SK-N-SH treated with all-trans-retinoic acid at 6 μM for 48 hours (cell line): Measurements from ENCODE around the gene SLC2A1.

ENCODE experiments used
- ARNTL ChIP-seq: fragments of 450-650 bp; formaldehyde crosslinking; IDR thresholded peaks from 2 replicates; pipeline ENCODE4 v1.5.0; 2020; ENCODE audit warnings: low read depth, mild to moderate bottlenecking, moderate library complexity, borderline replicate concordance
- BACH2 ChIP-seq: fragments of 250-450 bp; sonication (Bioruptor Pico); IDR thresholded peaks from 2 replicates; pipeline ENCODE4 v1.9.0; 2021; ENCODE audit warnings: mild to moderate bottlenecking, borderline replicate concordance
- CSDC2 ChIP-seq: fragments of 250-450 bp; sonication (Bioruptor Pico); IDR thresholded peaks from 2 replicates; pipeline ENCODE4 v1.5.0; 2020; ENCODE audit warnings: mild to moderate bottlenecking, moderate library complexity
- TOX ChIP-seq: fragments of 250-450 bp; sonication (Bioruptor Pico); IDR thresholded peaks from 2 replicates; pipeline ENCODE4 v1.8.0; 2021; ENCODE audit warnings: mild to moderate bottlenecking, moderate library complexity, borderline replicate concordance
- ZFP3 ChIP-seq: fragments of 250-450 bp; sonication (Bioruptor Pico); IDR thresholded peaks from 2 replicates; pipeline ENCODE4 v1.5.0; 2020; ENCODE audit warnings: mild to moderate bottlenecking, moderate library complexity
- ZFP30 ChIP-seq: fragments of 450-650 bp; formaldehyde crosslinking; IDR thresholded peaks from 2 replicates; pipeline ENCODE4 v1.5.0; 2022; ENCODE audit warnings: mild to moderate bottlenecking, moderate library complexity
- TF ChIP-seq, protein P1 (sequence below): fragments of 250-450 bp; sonication (Bioruptor Pico); IDR thresholded peaks from 2 replicates; pipeline ENCODE4 v1.5.1; 2020; ENCODE audit warnings: low read depth, mild to moderate bottlenecking, moderate library complexity
- TF ChIP-seq, protein P2 (sequence below): fragments of 250-450 bp; sonication (Bioruptor Pico); IDR thresholded peaks from 2 replicates; pipeline ENCODE4 v1.8.0; 2020; ENCODE audit warnings: mild to moderate bottlenecking, moderate library complexity, borderline replicate concordance

DNA sequence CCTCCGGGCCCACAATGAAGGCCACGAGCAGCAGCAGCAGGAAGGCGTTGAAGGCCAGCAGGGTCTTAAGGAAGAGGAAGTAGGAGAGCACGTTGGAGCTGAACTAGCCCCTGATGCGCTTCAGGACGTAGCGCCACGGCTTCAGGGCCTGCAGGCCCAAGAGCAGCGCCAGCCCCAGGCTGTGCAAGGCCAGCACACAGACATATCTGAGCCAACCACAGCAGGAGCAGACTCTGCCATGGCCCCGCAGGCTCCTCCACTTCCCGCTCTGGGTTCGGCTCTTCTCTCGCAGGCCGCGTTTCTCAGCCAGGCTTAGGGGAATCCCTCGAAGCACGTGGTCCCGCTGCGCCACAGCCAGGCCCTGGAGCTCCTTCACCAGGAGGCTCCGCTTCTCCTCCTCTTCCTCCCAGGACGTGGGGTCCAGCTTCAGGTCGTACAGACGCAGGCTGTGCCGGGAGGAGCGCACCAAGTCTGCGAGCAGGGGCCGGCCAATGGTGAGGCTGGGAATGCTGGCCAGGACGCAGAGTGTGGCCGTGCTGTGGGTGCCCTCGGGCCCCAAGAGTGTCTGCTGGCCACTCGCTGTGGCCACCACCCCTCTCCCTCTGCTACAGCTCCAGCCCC is 70.5 kb downstream of the SLC2A1 start:
- TF ChIP-seq ZFP30 (CRISPR knock-in tag) = no peak
- no peak for TF ChIP-seq ZFP3 (CRISPR knock-in tag)
- TF ChIP-seq, protein P1, sequence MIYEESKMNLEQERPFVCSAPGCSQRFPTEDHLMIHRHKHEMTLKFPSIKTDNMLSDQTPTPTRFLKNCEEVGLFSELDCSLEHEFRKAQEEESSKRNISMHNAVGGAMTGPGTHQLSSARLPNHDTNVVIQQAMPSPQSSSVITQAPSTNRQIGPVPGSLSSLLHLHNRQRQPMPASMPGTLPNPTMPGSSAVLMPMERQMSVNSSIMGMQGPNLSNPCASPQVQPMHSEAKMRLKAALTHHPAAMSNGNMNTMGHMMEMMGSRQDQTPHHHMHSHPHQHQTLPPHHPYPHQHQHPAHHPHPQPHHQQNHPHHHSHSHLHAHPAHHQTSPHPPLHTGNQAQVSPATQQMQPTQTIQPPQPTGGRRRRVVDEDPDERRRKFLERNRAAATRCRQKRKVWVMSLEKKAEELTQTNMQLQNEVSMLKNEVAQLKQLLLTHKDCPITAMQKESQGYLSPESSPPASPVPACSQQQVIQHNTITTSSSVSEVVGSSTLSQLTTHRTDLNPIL (CRISPR knock-in tag) = no peak
- TF ChIP-seq, protein P2, sequence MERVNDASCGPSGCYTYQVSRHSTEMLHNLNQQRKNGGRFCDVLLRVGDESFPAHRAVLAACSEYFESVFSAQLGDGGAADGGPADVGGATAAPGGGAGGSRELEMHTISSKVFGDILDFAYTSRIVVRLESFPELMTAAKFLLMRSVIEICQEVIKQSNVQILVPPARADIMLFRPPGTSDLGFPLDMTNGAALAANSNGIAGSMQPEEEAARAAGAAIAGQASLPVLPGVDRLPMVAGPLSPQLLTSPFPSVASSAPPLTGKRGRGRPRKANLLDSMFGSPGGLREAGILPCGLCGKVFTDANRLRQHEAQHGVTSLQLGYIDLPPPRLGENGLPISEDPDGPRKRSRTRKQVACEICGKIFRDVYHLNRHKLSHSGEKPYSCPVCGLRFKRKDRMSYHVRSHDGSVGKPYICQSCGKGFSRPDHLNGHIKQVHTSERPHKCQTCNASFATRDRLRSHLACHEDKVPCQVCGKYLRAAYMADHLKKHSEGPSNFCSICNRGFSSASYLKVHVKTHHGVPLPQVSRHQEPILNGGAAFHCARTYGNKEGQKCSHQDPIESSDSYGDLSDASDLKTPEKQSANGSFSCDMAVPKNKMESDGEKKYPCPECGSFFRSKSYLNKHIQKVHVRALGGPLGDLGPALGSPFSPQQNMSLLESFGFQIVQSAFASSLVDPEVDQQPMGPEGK (CRISPR knock-in tag) = no peak
- TF ChIP-seq CSDC2 (CRISPR knock-in tag) = no peak
- TF ChIP-seq BACH2 (CRISPR knock-in tag) = no peak
- no peak for TF ChIP-seq ARNTL (CRISPR knock-in tag)
- TF ChIP-seq TOX = no peak
